Right atrium auricular region (tissue), 2 donors: Measurements from ENCODE around the gene FGF12. TPM values are rescaled to one million over a fixed set of nuclear protein-coding genes. Genes with fewer than 3 reads are reported as not detected.

Source experiments
- DNase-seq: peaks from one replicate; pipeline ENCODE4 v3.0.0-alpha.2; 2019; ENCODE audit warnings: low spot score
- H3K27ac ChIP-seq, 2 donors: fragments of 200-600 bp; sonication (generic); 1 replicate in 1 of 2; 2 replicates in 1 of 2; pipeline ENCODE4 v1.5.1; 2016 to 2019
- H3K27me3 ChIP-seq, 2 donors: fragments of 200-600 bp; sonication (generic); one replicate each; pipeline versions ENCODE4 v1.5.1 to v1.6.0; 2017 to 2019
- H3K36me3 ChIP-seq: fragments of 200-600 bp; sonication (generic); one replicate; pipeline ENCODE4 v1.5.1; 2016
- H3K4me1 ChIP-seq, 2 donors: fragments of 200-600 bp; sonication (generic); one replicate each; pipeline versions ENCODE4 v1.5.1 to v1.6.0; 2017 to 2019
- H3K4me3 ChIP-seq, 2 donors: fragments of 200-600 bp; sonication (generic); 1 replicate in 1 of 2; 2 replicates in 1 of 2; pipeline ENCODE4 v1.5.1; 2017 to 2019; ENCODE audit warnings: mild to moderate bottlenecking in 1 of 2, moderate library complexity in 1 of 2
- H3K9me3 ChIP-seq, 2 donors: fragments of 200-600 bp; sonication (generic); one replicate each; pipeline ENCODE4 v1.5.1; 2019
- CTCF ChIP-seq, 2 donors: fragments of 200-600 bp; sonication (generic); IDR thresholded peaks; one replicate each; pipeline ENCODE4 v1.5.1; 2019; ENCODE audit warnings: antibody characterized with exemption in 2 of 2
- total RNA-seq, 2 donors: library from RNA; depleted of rRNA; stranded (reverse); fragments of >200 nt; gene quantifications; one replicate each; pipeline ENCODE4 v1.1.0, GENCODE V29; 2016

FGF12 gene
- total RNA-seq, 2 donors from 2014 or later: 126 to 218 TPM

DNA sequence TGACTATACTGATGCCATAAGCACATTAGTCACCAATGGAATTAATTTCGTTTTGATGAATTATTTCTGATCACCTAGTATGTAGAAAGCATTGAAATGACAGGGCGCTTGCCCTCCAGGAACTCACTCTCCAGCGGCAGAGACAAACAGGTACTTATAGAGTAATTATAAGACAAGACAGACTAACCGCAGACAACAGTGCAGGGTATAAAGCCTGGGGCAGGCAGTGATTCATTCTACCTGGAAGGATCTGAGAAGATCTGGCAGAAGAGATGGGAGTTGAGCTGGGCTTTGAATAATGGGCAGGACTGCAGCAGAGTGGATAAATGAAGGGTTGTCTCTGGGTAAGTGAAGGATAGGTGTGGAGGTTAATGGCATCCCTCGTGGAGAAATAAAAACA lies 331.8 kb downstream of the FGF12 start:
- TF ChIP-seq CTCF (IDR thresholded peaks at IDR 0.05): no peak
- DNase-seq: no peak
- Histone ChIP-seq H3K4me1 (no peaks in the 10 kb centered on the region), H3K27ac (no peak overlapping the region), H3K4me3 (no peak overlapping the region), H3K36me3 (no peaks in the 10 kb centered on the region), H3K27me3 (no peaks in the 10 kb centered on the region), H3K9me3 (no peaks in the 10 kb centered on the region)

DNA sequence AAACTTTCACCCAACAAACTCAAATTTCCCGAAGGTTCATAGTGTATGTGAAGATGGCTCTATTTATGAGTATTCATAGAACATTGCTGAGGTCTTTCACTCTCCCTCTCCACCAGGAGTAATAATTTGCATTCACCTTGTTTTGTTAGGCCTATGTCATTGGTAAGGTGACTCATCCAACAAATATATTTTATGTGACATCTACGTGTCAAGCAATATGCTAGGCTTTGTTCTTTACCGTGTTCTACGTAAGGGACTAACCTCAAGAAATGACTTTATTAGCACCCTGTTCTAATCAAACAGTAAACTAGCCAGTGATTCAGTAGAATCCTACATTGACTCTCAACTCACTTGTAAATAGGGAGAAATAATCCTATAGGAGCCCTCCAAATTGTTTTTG lies 334.4 kb downstream of the FGF12 start:
- Histone ChIP-seq H3K9me3 (no peaks in the 10 kb centered on the region), H3K36me3 (no peaks in the 10 kb centered on the region), H3K27ac (no peak overlapping the region), H3K4me1 (no peaks in the 10 kb centered on the region), H3K27me3 (no peaks in the 10 kb centered on the region), H3K4me3 (no peak overlapping the region)
- DNase-seq: no peak
- TF ChIP-seq CTCF (IDR thresholded peaks at IDR 0.05): no peak

DNA sequence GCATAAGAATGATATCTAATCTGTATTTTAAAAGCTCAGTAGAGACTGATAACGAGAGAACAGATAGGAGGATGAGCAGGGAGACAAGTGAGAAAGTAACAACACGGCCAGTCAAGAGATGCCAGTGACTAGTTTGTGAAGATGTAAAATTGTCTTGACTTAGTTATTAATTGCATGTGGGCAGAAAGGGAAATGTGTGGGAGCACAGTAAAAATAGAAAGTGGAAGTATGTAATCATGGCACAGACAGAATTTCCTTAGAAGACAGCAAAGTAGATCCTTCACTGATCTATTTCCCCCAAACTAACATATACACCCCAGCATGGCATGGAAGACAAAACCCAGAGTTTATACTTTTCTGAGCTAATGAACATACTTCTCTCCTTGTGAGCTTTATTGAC lies 344.5 kb downstream of the FGF12 start:
- H3K9me3 ChIP-seq: no peaks in the 10 kb centered on the region
- H3K27me3 ChIP-seq: no peaks in the 10 kb centered on the region
- no peaks in the 10 kb centered on the region for H3K36me3 ChIP-seq
- no peak overlapping the region for H3K4me3 ChIP-seq
- H3K27ac ChIP-seq: no peak overlapping the region
- no peaks in the 10 kb centered on the region for H3K4me1 ChIP-seq
- no peak for TF ChIP-seq CTCF (IDR thresholded peaks at IDR 0.05)
- no peak for DNase-seq

DNA sequence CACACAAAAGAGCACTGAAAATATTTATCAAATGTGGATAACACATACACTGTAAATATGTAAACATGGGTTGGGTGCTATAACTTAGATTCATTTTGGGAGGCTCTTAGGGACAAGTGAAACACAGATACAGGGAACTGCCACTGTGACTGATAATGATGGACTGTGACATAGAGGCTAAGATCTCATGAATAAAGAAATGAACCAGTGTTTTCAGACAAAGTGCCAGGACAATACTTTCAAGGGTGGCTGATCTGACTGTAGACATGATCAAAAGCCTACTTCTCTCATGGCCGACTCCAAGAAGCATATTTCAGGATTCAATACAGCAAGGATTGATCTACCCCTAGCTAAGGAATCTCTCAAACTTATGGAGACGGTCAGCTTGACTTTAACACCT lies 353.8 kb downstream of the FGF12 start:
- Histone ChIP-seq H3K4me1 (peaks cover 0 to 5% of the 10 kb centered on the region in 2 donors), H3K27ac (no peak overlapping the region), H3K4me3 (no peak overlapping the region), H3K9me3 (no peaks in the 10 kb centered on the region), H3K27me3 (no peaks in the 10 kb centered on the region), H3K36me3 (no peaks in the 10 kb centered on the region)
- no peak for DNase-seq
- TF ChIP-seq CTCF (IDR thresholded peaks at IDR 0.05): no peak

DNA sequence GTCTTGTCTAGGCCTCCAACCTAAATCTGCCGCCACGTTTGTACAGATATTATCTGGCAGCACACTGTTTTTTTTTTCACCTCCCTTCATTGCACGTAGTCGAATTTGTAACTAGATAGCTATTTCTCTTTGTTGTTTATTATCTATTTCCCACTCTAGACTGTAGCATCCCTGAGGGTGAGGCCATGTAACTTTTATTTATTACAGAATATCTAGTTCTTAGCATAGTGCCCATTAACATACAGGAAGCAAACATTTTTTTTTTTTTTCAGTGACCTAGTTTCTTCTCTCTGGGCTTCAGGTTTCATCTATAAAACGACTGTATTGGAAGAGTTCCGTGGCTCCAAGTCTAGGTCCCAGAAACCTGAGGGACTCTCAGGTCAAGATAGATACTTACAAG lies 354.3 kb downstream of the FGF12 start:
- no peak for DNase-seq

More for the DNA sequence above, 354.3 kb downstream of the FGF12 start:
- Histone ChIP-seq H3K9me3 (no peaks in the 10 kb centered on the region), H3K36me3 (no peaks in the 10 kb centered on the region), H3K4me1 (peaks cover 0 to 9% of the 10 kb centered on the region in 2 donors), H3K27me3 (no peaks in the 10 kb centered on the region), H3K4me3 (no peak overlapping the region), H3K27ac (no peak overlapping the region)
- TF ChIP-seq CTCF (IDR thresholded peaks at IDR 0.05): no peak
